Measurements from ENCODE around the gene OR6C4.
"Not testable (repeated sequence)": the region's sequence is repeated elsewhere in the genome, so short reads cannot be mapped to it uniquely, and the experiment has no call there.

OR6C4 gene

DNA sequence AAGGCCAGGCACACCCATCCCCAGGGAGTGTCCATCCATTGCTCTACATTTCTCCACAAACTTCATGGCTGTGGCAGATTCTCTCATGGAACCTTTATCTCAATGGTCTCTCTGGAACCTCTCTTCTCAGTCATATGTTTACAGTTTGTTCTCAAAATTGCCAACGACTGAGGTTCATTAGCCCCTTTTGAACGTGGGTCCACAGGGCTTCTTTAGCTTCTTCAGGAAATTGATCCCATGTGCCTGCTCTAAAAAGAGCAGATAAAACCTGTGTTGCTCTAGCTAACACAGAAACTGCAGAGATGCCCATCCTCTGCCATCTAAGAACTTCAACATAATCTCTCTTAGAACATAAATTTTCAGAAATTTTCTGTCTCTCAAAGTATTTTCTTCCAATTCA lies at the start of gene OR6C4:
TSS of gene OR6C4 (plus strand) at position 301 of the 400 bp plus-strand sequence. CDS start 1,625 bp downstream, outside the sequence.
- TF ChIP-seq, protein P1, sequence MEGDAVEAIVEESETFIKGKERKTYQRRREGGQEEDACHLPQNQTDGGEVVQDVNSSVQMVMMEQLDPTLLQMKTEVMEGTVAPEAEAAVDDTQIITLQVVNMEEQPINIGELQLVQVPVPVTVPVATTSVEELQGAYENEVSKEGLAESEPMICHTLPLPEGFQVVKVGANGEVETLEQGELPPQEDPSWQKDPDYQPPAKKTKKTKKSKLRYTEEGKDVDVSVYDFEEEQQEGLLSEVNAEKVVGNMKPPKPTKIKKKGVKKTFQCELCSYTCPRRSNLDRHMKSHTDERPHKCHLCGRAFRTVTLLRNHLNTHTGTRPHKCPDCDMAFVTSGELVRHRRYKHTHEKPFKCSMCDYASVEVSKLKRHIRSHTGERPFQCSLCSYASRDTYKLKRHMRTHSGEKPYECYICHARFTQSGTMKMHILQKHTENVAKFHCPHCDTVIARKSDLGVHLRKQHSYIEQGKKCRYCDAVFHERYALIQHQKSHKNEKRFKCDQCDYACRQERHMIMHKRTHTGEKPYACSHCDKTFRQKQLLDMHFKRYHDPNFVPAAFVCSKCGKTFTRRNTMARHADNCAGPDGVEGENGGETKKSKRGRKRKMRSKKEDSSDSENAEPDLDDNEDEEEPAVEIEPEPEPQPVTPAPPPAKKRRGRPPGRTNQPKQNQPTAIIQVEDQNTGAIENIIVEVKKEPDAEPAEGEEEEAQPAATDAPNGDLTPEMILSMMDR (conservative IDR thresholded peaks at IDR 0.05; ENCODE audit: control insufficient read depth, insufficient read depth, low read depth, low read length): no peak

DNA sequence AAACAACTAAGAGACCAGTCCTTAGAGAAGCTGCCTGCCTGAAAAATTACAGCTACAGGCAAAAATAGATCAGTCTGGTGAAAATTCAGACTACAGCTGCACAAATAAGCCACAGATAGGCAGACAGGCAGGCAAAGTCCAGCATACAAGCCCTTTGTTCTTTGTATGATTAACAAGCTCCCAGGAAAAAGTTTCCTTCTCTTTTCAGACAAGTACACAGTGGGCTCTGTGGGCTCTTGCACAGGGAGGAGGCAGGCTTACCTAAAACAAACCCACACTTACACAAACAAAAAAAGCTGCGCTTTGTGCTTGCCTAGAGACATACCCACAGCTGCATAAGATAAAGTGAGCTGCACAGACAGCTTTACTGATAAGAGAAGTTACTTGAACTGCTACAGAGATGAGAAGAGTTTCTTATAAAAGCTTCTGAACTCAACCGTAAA lies 49.6 kb upstream of the OR6C4 start:
- TF ChIP-seq, protein P1 (conservative IDR thresholded peaks at IDR 0.05; ENCODE audit: control insufficient read depth, insufficient read depth, low read depth, low read length): no peak
- no peak for DNase-seq (ENCODE audit: low read depth)
- H3K4me3 ChIP-seq (ENCODE audit: control insufficient read depth, low read depth, low read length): no peak overlapping the region

More for the DNA sequence above, at the start of gene OR6C4:
- no peak for DNase-seq (ENCODE audit: low read depth)
- no peak within 1 kb of the TSS for H3K4me3 ChIP-seq (ENCODE audit: control insufficient read depth, low read depth, low read length)

DNA sequence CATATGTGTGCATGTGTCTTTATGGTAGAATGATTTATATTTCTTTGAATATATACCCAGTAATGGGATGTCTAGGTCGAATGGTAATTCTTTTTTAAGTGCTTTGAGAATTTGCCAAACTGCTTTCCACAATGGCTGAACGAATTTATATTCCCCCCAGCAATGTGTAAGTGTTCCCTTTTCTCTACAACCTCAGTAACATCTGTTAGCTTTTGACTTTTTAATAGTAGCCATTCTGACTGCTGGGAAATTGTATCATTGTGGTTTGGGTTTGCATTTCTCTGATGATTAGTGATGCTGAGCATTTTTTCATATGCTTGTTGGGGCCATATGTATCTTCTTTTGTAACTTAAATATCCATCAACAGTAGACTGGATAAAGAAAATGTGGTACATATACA lies 47.8 kb upstream of the OR6C4 start:
- TF ChIP-seq, protein P1 (conservative IDR thresholded peaks at IDR 0.05; ENCODE audit: control insufficient read depth, insufficient read depth, low read depth, low read length): no peak
- no peak overlapping the region for H3K4me3 ChIP-seq (ENCODE audit: control insufficient read depth, low read depth, low read length)
- no peak for DNase-seq (ENCODE audit: low read depth)

DNA sequence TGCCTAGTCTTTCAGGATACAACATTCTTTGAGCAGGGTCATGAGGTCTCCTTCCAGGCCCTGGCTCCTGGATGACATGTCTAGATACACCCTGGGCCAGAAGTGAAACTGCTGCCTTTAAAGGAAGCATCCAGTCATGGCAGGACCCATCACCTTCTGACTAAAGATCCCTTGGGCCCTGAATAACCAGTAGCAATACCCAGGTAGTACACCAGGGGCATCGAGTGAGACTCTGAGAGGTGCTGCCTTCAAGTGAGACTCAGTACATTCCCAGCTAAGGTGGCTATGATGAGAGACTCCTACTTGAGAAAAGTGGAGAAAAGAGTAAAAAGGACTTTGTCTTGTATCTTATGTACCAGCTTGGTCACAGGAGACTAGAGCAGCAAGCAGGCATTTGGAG lies 33.7 kb upstream of the OR6C4 start:
- no peak overlapping the region for H3K4me3 ChIP-seq (ENCODE audit: control insufficient read depth, low read depth, low read length)
- TF ChIP-seq, protein P1 (conservative IDR thresholded peaks at IDR 0.05; ENCODE audit: control insufficient read depth, insufficient read depth, low read depth, low read length): no peak
- DNase-seq (ENCODE audit: low read depth): no peak

DNA sequence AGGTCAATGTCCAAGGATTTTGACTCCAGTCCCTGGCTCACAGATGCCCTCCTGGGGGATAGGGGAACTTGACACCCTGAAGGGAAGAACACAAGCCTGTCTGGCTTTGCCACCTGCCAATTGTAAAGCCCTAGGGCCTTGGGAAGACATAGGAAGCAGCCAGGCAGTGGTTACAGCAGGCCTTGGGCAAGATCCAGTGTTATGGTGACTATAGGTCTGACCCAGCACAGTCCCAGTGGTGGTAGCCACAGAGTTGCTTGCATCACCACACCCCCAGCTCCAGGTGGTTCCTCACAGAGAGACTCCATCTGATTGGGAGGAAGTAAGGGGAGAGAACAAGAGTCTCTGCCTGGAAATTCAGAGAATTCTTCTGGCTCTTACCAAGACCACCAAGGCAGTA lies 33.0 kb upstream of the OR6C4 start:
- H3K4me3 ChIP-seq (ENCODE audit: control insufficient read depth, low read depth, low read length): no peak overlapping the region
- TF ChIP-seq, protein P1 (conservative IDR thresholded peaks at IDR 0.05; ENCODE audit: control insufficient read depth, insufficient read depth, low read depth, low read length): no peak
- DNase-seq (ENCODE audit: low read depth): no peak

DNA sequence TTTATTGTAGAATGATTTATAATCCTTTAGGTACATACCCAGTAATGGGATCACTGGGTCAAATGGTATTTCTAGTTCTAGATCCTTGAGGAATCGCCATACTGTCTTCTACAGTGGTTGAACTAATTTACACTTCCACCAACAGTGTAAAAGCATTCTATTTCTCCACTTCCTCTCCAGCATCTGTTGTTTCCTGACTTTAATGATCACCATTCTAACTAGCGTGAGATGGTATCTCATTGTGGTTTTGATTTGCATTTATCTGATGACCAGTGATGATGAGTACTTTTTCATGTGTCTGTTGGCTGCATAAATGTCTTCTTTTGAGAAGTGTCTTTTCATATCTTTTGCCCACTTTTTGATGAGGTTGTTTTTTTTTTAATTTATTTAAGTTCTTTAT lies 1.2 kb upstream of the OR6C4 start:
- not testable (repeated sequence) for H3K4me3 ChIP-seq (ENCODE audit: control insufficient read depth, low read depth, low read length); DNase-seq (ENCODE audit: low read depth)

DNA sequence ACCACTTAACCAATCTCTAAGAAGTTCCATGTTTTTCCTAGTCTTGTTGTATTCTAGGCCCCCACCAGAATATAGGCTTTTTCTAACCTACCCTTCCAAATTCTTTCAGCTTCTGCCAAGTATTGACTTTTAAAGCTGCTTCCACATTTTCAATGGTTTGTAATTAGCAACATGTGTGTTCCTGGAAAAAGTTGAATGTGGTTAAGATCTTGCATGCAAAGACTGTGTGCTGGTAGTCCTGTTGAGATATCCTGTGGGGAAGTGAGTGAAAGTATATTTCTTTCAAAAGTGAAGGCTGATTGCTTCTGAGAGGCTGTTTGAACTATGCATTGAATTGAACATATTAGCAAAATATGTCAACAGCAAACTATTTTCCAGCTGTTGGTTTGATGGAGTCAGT lies 646 bp upstream of the OR6C4 start:
- TF ChIP-seq, protein P1 (conservative IDR thresholded peaks at IDR 0.05; ENCODE audit: control insufficient read depth, insufficient read depth, low read depth, low read length): no peak
- H3K4me3 ChIP-seq (ENCODE audit: control insufficient read depth, low read depth, low read length): no peak overlapping the region
- no peak for DNase-seq (ENCODE audit: low read depth)

Measured in fibroblast of mammary gland (primary cell).